AG08395 (cell line): ENCODE measurements around the gene ZSCAN21.
A peak's percentile ranks its signal among the peaks of the same experiment; 100 is the strongest.

ENCODE experiments used
- DNase-seq: peaks from one replicate; pipeline ENCODE4 v3.0.0; 2012; ENCODE audit warnings: mixed read lengths, low spot score

The ZSCAN21 gene

GRCh38 chr7:100029596-100029995 is 20.0 kb upstream of the ZSCAN21 start:
- no peak for DNase-seq

GRCh38 chr7:100033526-100033925 is 16.0 kb upstream of the ZSCAN21 start:
- DNase-seq: no peak

GRCh38 chr7:100034871-100035510 is 14.6 kb upstream of the ZSCAN21 start:
- peak; percentile 79 for DNase-seq

GRCh38 chr7:100035876-100036275 is 13.7 kb upstream of the ZSCAN21 start:
- no peak for DNase-seq

- no peak for DNase-seq
Measured at GRCh38 chr7:100038326-100038725, 11.2 kb upstream of the ZSCAN21 start.

GRCh38 chr7:100040575-100040974 is 9.0 kb upstream of the ZSCAN21 start:
- DNase-seq: no peak

GRCh38 chr7:100044718-100045117 is 4.9 kb upstream of the ZSCAN21 start:
- no peak for DNase-seq

GRCh38 chr7:100048680-100049079 is 894 bp upstream of the ZSCAN21 start:
- no peak for DNase-seq

GRCh38 chr7:100051611-100052010 is 2.0 kb downstream of the ZSCAN21 start:
- DNase-seq: no peak

GRCh38 chr7:100053215-100053614 is 3.6 kb downstream of the ZSCAN21 start:
- DNase-seq: peak; percentile 80

- DNase-seq: no peak
Measured at GRCh38 chr7:100057006-100057405, 7.4 kb downstream of the ZSCAN21 start.

- no peak for DNase-seq
Measured at GRCh38 chr7:100059251-100059739, 9.7 kb downstream of the ZSCAN21 start.

- no peak for DNase-seq
Measured at GRCh38 chr7:100061518-100062193, 12.1 kb downstream of the ZSCAN21 start.

GRCh38 chr7:100063376-100063775 is 13.8 kb downstream of the ZSCAN21 start:
- no peak for DNase-seq

- DNase-seq: no peak
Measured at GRCh38 chr7:100064162-100064561, 14.6 kb downstream of the ZSCAN21 start.

- peak; percentile 76 for DNase-seq
Measured at GRCh38 chr7:100065452-100066186, 16.0 kb downstream of the ZSCAN21 start.

- no peak for DNase-seq
Measured at GRCh38 chr7:100066953-100067352, 17.4 kb downstream of the ZSCAN21 start.

- no peak for DNase-seq
Measured at GRCh38 chr7:100069991-100070390, 20.4 kb downstream of the ZSCAN21 start.

- DNase-seq: no peak
Measured at GRCh38 chr7:100071018-100071723, 21.6 kb downstream of the ZSCAN21 start.

GRCh38 chr7:100072462-100072861 is 22.9 kb downstream of the ZSCAN21 start:
- no peak for DNase-seq

GRCh38 chr7:100074841-100075240 is 25.3 kb downstream of the ZSCAN21 start:
- no peak for DNase-seq

- DNase-seq: no peak
Measured at GRCh38 chr7:100075418-100075817, 25.8 kb downstream of the ZSCAN21 start.
